Brain microvascular endothelial cell (primary cell): ENCODE data around the gene ADGRA1.
"Not testable (repeated sequence)": the region's sequence is repeated elsewhere in the genome, so short reads cannot be mapped to it uniquely, and the experiment has no call there.

ENCODE experiments used
- DNase-seq: peaks from one replicate; pipeline ENCODE4 v3.0.0-alpha.2; 2020
- H3K27ac ChIP-seq: fragments of 250-450 bp; sonication (Bioruptor Pico); 2 replicates; pipeline ENCODE4 v1.5.1; 2020; ENCODE audit warnings: mild to moderate bottlenecking, moderate library complexity
- H3K27me3 ChIP-seq: fragments of 250-450 bp; sonication (Bioruptor Pico); replicated peaks from 2 replicates; pipeline ENCODE4 v1.5.1; 2020; ENCODE audit warnings: mild to moderate bottlenecking
- H3K36me3 ChIP-seq: fragments of 250-450 bp; sonication (Bioruptor Pico); replicated peaks from 2 replicates; pipeline ENCODE4 v1.5.1; 2020; ENCODE audit warnings: mild to moderate bottlenecking
- H3K4me3 ChIP-seq: 2 replicates; pipeline ENCODE4 v1.5.1; 2011; ENCODE audit warnings: low read depth, mild to moderate bottlenecking, control low read depth, low read length, moderate library complexity
- in situ Hi-C: cut with HindIII; loops from 2 replicates; pipeline ENCODE4 v1.10.0; 2017; ENCODE audit warnings: low sequenced_read_pairs, low pct_ligation_motif_present
- TF ChIP-seq, protein P1 (sequence below): IDR thresholded peaks from 2 replicates; pipeline ENCODE4 v1.5.1; 2011; ENCODE audit warnings: low read depth, mild to moderate bottlenecking, moderate library complexity, low read length, control low read depth, inconsistent platforms; ENCODE audit errors: missing control alignments

The ADGRA1 gene

DNA sequence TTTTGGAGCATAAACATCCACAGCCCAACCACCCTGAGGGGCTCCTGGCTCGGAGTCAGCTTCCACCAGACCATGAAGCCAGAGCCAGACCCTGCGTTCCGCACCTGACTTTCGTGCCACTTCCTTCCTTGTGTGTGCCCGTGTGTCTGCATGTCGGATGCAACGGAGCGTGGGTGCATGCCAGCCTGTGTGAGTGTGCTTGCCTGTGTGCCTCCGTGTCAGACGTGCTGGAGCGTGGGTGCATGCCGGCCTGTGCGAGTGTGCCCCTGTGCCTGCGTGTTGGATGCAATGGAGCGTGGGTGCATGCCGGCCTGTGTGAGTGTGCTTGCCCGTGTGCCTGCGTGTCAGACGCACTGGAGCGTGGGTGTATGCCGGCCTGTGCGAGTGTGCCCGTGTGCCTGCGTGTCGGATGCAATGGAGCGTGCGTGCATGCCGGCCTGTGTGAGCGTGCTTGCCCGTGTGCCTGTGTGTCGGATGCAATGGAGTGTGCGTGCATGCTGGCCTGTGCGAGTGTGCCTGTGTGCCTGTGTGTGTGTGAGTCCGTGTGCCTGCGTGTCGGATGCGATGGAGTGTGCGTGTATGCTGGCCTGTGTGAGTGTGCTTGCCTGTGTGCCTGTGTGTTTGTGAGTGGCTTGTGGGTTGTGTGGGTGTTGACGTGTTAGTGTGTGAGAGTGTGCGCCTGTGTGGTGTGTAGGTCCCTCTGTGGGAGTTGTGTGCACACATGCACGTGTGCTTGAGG is 44.2 kb downstream of the ADGRA1 start:
- H3K4me3 ChIP-seq, result no peak overlapping the region
- TF ChIP-seq, protein P1, sequence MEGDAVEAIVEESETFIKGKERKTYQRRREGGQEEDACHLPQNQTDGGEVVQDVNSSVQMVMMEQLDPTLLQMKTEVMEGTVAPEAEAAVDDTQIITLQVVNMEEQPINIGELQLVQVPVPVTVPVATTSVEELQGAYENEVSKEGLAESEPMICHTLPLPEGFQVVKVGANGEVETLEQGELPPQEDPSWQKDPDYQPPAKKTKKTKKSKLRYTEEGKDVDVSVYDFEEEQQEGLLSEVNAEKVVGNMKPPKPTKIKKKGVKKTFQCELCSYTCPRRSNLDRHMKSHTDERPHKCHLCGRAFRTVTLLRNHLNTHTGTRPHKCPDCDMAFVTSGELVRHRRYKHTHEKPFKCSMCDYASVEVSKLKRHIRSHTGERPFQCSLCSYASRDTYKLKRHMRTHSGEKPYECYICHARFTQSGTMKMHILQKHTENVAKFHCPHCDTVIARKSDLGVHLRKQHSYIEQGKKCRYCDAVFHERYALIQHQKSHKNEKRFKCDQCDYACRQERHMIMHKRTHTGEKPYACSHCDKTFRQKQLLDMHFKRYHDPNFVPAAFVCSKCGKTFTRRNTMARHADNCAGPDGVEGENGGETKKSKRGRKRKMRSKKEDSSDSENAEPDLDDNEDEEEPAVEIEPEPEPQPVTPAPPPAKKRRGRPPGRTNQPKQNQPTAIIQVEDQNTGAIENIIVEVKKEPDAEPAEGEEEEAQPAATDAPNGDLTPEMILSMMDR, result no peak
- H3K27me3 ChIP-seq, result no peaks in the 10 kb centered on the region
- in situ Hi-C loops, result no loop called here
- no peak overlapping the region for H3K27ac ChIP-seq
- DNase-seq, result no peak
- no peaks in the 10 kb centered on the region for H3K36me3 ChIP-seq

DNA sequence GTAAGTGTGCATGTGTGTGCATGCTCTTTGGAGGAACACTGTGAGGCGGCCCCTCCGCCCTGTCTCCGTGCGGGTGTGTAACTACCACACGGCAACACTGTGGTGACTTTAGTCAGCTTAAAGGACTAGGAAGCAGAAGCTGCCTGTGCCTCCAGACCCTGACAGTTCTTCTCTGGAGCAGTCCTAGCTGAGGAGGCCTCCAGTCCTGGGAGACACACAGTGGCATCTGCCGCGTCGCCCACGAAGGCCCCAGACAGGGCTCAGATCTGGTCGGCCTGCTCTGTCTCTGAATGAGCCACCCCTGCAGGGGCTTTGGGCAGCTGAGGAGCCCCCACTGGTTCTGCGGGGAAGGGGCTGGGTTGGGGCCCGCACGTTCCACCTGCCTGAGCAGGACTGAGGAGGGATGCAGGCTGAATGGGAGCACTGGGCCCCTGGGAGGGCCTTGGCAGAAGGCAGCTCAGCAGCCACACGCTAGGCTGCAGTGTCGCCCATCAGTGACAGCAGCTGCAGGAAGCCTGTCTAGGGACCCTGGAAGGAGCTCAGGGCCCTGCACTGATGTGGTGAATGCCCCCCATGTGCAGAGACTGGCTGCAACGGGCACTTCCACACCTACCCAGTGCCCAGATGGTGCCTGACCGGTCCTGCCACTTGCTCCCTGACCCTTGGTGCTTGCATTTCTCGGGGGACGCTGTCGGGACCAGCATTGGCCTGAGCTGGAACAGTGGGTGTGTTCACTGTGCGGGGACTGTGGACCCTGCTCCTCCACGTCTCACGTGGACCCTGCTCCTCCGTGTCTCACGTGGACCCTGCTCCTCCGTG is 45.0 kb downstream of the ADGRA1 start:
- H3K27ac ChIP-seq, result no peak overlapping the region
- no peak for DNase-seq
- in situ Hi-C loops, result no loop called here
- no peak overlapping the region for H3K4me3 ChIP-seq
- TF ChIP-seq, protein P1, result no peak
- H3K27me3 ChIP-seq, result no peaks in the 10 kb centered on the region
- H3K36me3 ChIP-seq, result no peaks in the 10 kb centered on the region

DNA sequence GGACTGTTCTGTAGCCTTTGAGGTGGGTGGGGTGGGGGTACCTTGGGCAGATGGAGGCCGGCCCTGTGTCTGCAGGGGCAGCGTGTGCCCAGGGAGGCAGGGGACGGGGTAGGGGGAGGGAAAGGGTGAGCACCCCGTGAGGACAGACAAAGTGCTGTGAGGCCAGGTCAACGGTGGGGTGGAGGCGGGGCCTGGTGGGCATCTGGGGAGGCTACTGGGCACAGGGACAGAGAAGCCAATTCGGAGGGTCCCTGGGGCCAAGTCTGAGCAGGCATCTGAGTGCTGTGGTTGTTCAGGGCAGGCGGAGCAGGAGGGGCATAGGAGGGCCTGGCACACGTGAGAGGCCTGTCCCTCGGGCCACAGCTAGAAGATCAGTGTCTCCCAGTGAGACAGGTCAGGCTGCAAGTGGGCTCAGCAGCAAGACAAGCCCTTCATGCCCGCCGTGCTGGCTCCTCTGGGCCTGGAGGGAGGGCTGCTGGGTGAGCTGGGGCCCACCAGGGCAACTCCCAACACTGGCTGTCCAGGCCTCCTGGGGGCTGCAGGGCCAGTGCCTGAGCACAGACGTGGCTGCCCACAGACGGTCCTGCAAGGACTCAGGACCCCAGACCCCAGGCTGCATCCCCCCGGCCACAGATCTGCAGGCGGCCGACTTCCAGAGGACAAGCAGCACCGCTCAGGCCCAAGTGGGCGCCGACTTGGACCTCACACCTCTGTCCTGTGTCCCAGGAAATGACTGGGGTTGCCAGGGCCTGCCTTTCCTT is 45.9 kb downstream of the ADGRA1 start:
- no peaks in the 10 kb centered on the region for H3K36me3 ChIP-seq
- no peaks in the 10 kb centered on the region for H3K27me3 ChIP-seq
- H3K4me3 ChIP-seq, result no peak overlapping the region
- H3K27ac ChIP-seq, result no peak overlapping the region
- TF ChIP-seq, protein P1, result no peak
- in situ Hi-C loops, result no loop called here
- no peak for DNase-seq

DNA sequence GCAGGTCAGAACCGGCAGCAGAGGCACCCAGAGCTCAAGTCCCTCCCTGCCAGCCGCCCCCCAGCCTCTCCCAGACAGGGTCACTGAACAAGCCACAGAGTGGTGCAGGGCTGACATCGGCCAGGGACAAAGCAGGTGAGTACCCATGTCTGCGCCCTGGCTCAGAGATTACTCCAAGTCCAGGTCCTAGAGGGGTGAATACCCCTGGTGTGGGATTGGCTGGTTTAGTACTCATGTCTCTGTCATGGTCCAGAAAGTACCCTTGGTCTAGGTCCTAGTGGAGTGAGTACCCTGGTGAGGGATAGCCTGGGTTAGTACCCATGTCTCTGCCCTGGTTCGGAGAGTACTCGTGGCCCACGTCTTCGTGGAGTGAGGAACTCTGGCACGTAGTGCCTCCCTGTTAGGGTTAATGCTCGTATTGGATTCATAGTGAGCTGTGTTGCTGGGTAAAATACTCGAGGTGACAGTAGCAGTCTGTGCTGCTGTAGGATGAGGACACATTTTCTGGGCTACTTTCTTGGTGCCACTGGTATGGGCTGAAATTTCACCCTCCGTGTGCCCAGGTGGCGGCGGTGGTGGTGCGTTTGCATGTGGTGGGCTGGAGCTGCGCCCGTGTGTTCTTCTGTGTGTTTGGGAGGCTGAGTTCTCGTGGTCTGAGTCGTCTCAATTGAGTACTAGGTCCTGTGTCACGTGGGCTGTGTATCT is 46.8 kb downstream of the ADGRA1 start:
- in situ Hi-C loops, result no loop called here
- Histone ChIP-seq H3K27ac (no peak overlapping the region), H3K4me3 (no peak overlapping the region), H3K27me3 (no peaks in the 10 kb centered on the region), H3K36me3 (no peaks in the 10 kb centered on the region)
- DNase-seq, result no peak
- TF ChIP-seq, protein P1, result no peak

DNA sequence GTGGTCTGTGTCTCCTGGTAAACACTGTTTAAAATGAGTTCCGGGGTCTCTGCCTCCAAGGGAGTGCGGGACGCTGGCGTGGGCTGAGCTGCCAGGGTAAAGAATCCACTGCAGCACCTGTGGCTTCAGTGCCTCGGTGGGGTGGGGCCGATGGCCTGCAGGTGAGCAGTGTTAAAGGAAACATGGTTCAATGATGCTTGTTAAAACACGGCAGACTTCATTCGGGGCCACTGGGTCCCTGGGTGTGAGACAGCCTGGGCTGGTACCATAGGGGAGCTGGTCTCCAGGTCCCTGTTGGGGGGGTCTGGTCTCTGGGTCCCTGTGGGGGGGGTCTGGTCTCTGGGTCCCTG is 47.4 kb downstream of the ADGRA1 start:
- TF ChIP-seq, protein P1, result no peak
- Histone ChIP-seq H3K4me3 (no peak overlapping the region), H3K36me3 (no peaks in the 10 kb centered on the region), H3K27ac (no peak overlapping the region), H3K27me3 (no peaks in the 10 kb centered on the region)
- in situ Hi-C loops, result no loop called here
- DNase-seq, result no peak

DNA sequence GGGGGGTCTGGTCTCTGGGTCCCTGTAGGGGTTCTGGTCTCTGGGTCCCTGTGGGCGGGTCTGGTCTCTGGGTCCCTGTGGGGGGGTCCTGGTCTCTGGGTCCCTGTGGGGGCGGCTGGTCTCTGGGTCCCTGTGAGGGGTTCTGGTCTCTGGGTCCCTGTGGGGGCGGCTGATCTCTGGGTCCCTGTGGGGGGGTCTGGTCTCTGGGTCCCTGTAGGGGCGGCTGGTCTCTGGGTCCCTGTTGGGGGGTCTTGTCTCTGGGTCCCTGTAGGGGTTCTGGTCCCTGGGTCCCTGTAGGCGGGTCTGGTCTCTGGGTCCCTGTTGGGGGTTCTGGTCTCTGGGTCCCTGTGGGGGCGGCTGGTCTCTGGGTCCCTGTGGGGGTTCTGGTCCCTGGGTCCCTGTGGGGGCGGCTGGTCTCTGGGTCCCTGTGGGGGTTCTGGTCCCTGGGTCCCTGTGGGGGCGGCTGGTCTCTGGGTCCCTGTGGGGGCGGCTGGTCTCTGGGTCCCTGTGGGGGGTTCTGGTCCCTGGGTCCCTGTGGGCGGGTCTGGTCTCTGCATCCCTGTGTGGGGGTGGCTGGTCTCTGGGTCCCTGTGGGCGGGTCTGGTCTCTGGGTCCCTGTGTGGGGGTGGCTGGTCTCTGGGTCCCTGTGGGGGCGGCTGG is 49.9 kb downstream of the ADGRA1 start:
- DNase-seq, H3K36me3 ChIP-seq, in situ Hi-C loops, H3K27ac ChIP-seq, H3K27me3 ChIP-seq, H3K4me3 ChIP-seq: not testable (repeated sequence)
